Hepatocyte (in vitro differentiated cells): ENCODE data around the gene SSTR3.

ENCODE experiments used
- CTCF ChIP-seq: fragments of 200-600 bp; sonication (generic); IDR thresholded peaks from 2 replicates; pipeline ENCODE4 v1.5.1; 2016; ENCODE audit warnings: antibody characterized with exemption, mild to moderate bottlenecking; ENCODE audit not compliant: poor library complexity
- EZH2 ChIP-seq: fragments of 200-600 bp; sonication (generic); IDR thresholded peaks from 2 replicates; pipeline ENCODE4 v1.6.1; 2016; ENCODE audit warnings: antibody characterized with exemption, mild to moderate bottlenecking, borderline replicate concordance

GRCh38 chr22:37155971-37156370 lies 56.3 kb downstream of the SSTR3 start:
- TF ChIP-seq EZH2 (no peak), CTCF (no peak)
